Measurements from ENCODE around the gene CFAP410. TPM values are rescaled to one million over a fixed set of nuclear protein-coding genes. Genes with fewer than 3 reads are reported as not detected.

CFAP410 gene
- total and polyA plus RNA-seq, 2 donors (not counting 3 experiments of a cell fraction or from before 2014, with no cell fraction given) = 7.2 to 12.2 TPM

GRCh38 chr21:44317241-44317782, 21.9 kb downstream of the CFAP410 start:
- dilution Hi-C loops (cut with MboI; ENCODE audit: extremely low pct_ligation_motif_present, low sequenced_read_pairs) = no loop called here
- DNase-seq (ENCODE audit: low read depth, low spot score) (no peak), FAIRE-seq (no peak)
- no TSS peak for BruUV-seq (replicated peaks)
- Histone ChIP-seq H3K27ac (ENCODE audit: insufficient read depth, low read depth, low read length) (no peak overlapping the region), H4K20me1 (replicated peaks; ENCODE audit: control insufficient read depth, extremely low read depth, insufficient read depth, low read length) (no peaks in the 10 kb centered on the region), H2AFZ (ENCODE audit: low read depth, low read length) (no peak overlapping the region), H3K9ac (replicated peaks; ENCODE audit: extremely low read depth, insufficient read depth, low read length) (no peak overlapping the region), H3K9me1 (replicated peaks; ENCODE audit: control insufficient read depth, extremely low read depth, insufficient read depth, low read length) (no peaks in the 10 kb centered on the region), H3K79me2 (ENCODE audit: control insufficient read depth, insufficient read depth, low read length) (no peaks in the 10 kb centered on the region), H3K4me1 (ENCODE audit: control insufficient read depth, extremely low read depth, insufficient read depth, low read length) (no peaks in the 10 kb centered on the region), H3K4me2 (ENCODE audit: insufficient read depth, low read length) (no peak overlapping the region), H3K36me3 (ENCODE audit: control insufficient read depth in 2 of 2, extremely low read depth in 1 of 2, insufficient read depth in 2 of 2, low read length in 2 of 2) (peaks cover 2 to 60% of the 10 kb centered on the region in 2 experiments), H3K9me3 (replicated peaks; ENCODE audit: control insufficient read depth, insufficient read depth, low read length) (no peaks in the 10 kb centered on the region), H3K4me3 (replicated peaks in 1 of 3; ENCODE audit: insufficient read depth in 1 of 3, low read depth in 1 of 3, low read length in 3 of 3) (no peak overlapping the region), H3K27me3 (ENCODE audit: control insufficient read depth in 2 of 2, insufficient read depth in 2 of 2, low read length in 2 of 2) (no peaks in the 10 kb centered on the region)
- ChIA-PET CTCF (no interaction called here), POLR2A (interaction anchor here (0.6 kb wide), 1 partner anchor 17 kb away, joined by 5 read pairs; no protein-coding TSS in a partner anchor)
- no peak for TF ChIP-seq POLR2AphosphoS5 (IDR thresholded peaks at IDR 0.05; ENCODE audit: insufficient read depth, low read depth, low read length)
- no peak for TF ChIP-seq EZH2 (IDR thresholded peaks at IDR 0.05; ENCODE audit: borderline replicate concordance, low read depth, low read length, severe bottlenecking)
- no peak for TF ChIP-seq JUN (IDR thresholded peaks at IDR 0.05; ENCODE audit: borderline replicate concordance, insufficient read depth, insufficient read length, low read depth)
- TF ChIP-seq FOS (IDR thresholded peaks at IDR 0.05; ENCODE audit: borderline replicate concordance, insufficient read depth, low read length) = no peak
- TF ChIP-seq MYC (IDR thresholded peaks at IDR 0.05; ENCODE audit: low read depth, low read length) = no peak
- no peak for TF ChIP-seq MAX (IDR thresholded peaks at IDR 0.05; ENCODE audit: insufficient read depth, insufficient read length)
- no peak for TF ChIP-seq GATA2 (IDR thresholded peaks at IDR 0.05; ENCODE audit: insufficient read depth, insufficient read length, low read depth, low read length)
- no peak for TF ChIP-seq CTCF (IDR thresholded peaks at IDR 0.05; ENCODE audit: extremely low read depth in 1 of 2, insufficient read depth in 1 of 2, low read depth in 1 of 2, low read length in 2 of 2)
- no peak for TF ChIP-seq POLR2A (IDR thresholded peaks at IDR 0.05; ENCODE audit: low read depth, low read length)
- intact Hi-C loops (cut with micrococcal nuclease) = no loop called here

All from endothelial cell of umbilical vein (primary cell).